Keratinocyte (primary cell): Measurements from ENCODE around the gene ARHGAP15. TPM values are rescaled to one million over a fixed set of nuclear protein-coding genes. Genes with fewer than 3 reads are reported as not detected.

Experiments used
- DNase-seq: peaks from one replicate; pipeline ENCODE4 v3.0.0-alpha.2; 2011; ENCODE audit warnings: low read depth, missing footprints, low spot score
- FAIRE-seq: peaks from 2 replicates; lab custom pipeline; 2011; peaks lifted over from hg19 to GRCh38; lab: Jason Lieb, UNC
- H2AFZ ChIP-seq: 2 replicates; pipeline ENCODE4 v1.6.0; 2012; ENCODE audit warnings: low read length, control low read depth, inconsistent platforms; ENCODE audit not compliant: control insufficient read depth
- H3K27ac ChIP-seq: 2 replicates; pipeline ENCODE4 v1.5.1; 2011; ENCODE audit warnings: low read length; ENCODE audit not compliant: control insufficient read depth, insufficient read depth
- H3K27me3 ChIP-seq: 3 replicates; pipeline ENCODE4 v1.6.0; 2011; ENCODE audit warnings: low read length; ENCODE audit not compliant: control insufficient read depth, insufficient read depth; ENCODE audit errors: extremely low read depth
- H3K36me3 ChIP-seq, 2 experiments: 2 replicates in 1 of 2; 3 replicates in 1 of 2; pipeline ENCODE4 v1.5.1; 2011; ENCODE audit warnings: low read length in 2 of 2, mild to moderate bottlenecking in 1 of 2; ENCODE audit not compliant: control insufficient read depth in 2 of 2, insufficient read depth in 2 of 2; ENCODE audit errors: extremely low read depth in 1 of 2
- H3K4me1 ChIP-seq: 3 replicates; pipeline ENCODE4 v1.5.1; 2011; ENCODE audit warnings: low read length; ENCODE audit not compliant: control insufficient read depth, insufficient read depth; ENCODE audit errors: extremely low read depth
- H3K4me2 ChIP-seq: 3 replicates; pipeline ENCODE4 v1.6.0; 2011; ENCODE audit warnings: low read depth, low read length; ENCODE audit not compliant: control insufficient read depth, insufficient read depth; ENCODE audit errors: extremely low read depth
- H3K4me3 ChIP-seq, 3 experiments: fragments of 200-600 bp in 1 of 3; sonication (generic) in 1 of 3; 2 replicates in 2 of 3; 3 replicates in 1 of 3; pipeline ENCODE4 v1.5.1; 2011 to 2016; ENCODE audit warnings: low read length in 3 of 3, mild to moderate bottlenecking in 3 of 3, control low read depth in 2 of 3, inconsistent platforms in 1 of 3, low read depth in 1 of 3, mixed read lengths in 1 of 3, mixed run types in 1 of 3, moderate library complexity in 1 of 3; ENCODE audit not compliant: control insufficient read depth in 2 of 3, insufficient read depth in 2 of 3; ENCODE audit errors: extremely low read depth in 1 of 3
- H3K79me2 ChIP-seq: 2 replicates; pipeline ENCODE4 v1.6.0; 2012; ENCODE audit warnings: low read length; ENCODE audit not compliant: control insufficient read depth, insufficient read depth
- H3K9ac ChIP-seq: 3 replicates; pipeline ENCODE4 v1.6.0; 2011; ENCODE audit warnings: low read length; ENCODE audit not compliant: control insufficient read depth, insufficient read depth; ENCODE audit errors: extremely low read depth
- H3K9me1 ChIP-seq: 3 replicates; pipeline ENCODE4 v1.6.0; 2011; ENCODE audit warnings: low read length; ENCODE audit not compliant: control insufficient read depth, insufficient read depth; ENCODE audit errors: extremely low read depth
- H3K9me3 ChIP-seq: 2 replicates; pipeline ENCODE4 v1.5.1; 2012; ENCODE audit warnings: low read depth, low read length; ENCODE audit not compliant: control insufficient read depth
- H4K20me1 ChIP-seq: 3 replicates; pipeline ENCODE4 v1.6.0; 2011; ENCODE audit warnings: low read length; ENCODE audit not compliant: control insufficient read depth, insufficient read depth; ENCODE audit errors: extremely low read depth
- CTCF ChIP-seq, 3 experiments: IDR thresholded peaks in 1 of 3; conservative IDR thresholded peaks in 1 of 3; optimal IDR thresholded peaks in 1 of 3; 2 replicates in 2 of 3; 3 replicates in 1 of 3; pipeline versions ENCODE3 to v1.5.1; 2011; ENCODE audit warnings: low read length in 3 of 3, mild to moderate bottlenecking in 3 of 3, moderate library complexity in 2 of 3, control low read depth in 1 of 3, inconsistent platforms in 1 of 3; ENCODE audit not compliant: insufficient read depth in 2 of 3; ENCODE audit errors: extremely low read depth in 1 of 3
- EZH2 ChIP-seq: IDR thresholded peaks from one replicate; pipeline ENCODE4 v1.6.1; 2012; ENCODE audit warnings: inconsistent platforms, mild to moderate bottlenecking, low read length, moderate library complexity
- dilution Hi-C: fragments of 300-500 bp; cut with MboI; formaldehyde crosslinking; loops from one replicate; pipeline ENCODE4 v1.7.0; 2020; ENCODE audit warnings: low sequenced_read_pairs; ENCODE audit not compliant: extremely low pct_ligation_motif_present
- polyA plus RNA-seq, 5 experiments: library from polyadenylated mRNA; depleted of rRNA in 3 of 5; stranded (reverse) in 3 of 5; stranded (forward) in 1 of 5; unstranded in 1 of 5; fragments of >200 nt; gene quantifications; 1 replicate in 1 of 5; 2 replicates in 3 of 5; 3 replicates in 1 of 5; pipeline versions ENCODE4 v1.2.1 to v1.2.3, GENCODE V29; 2011 to 2012; ENCODE audit warnings: missing spikeins in 2 of 5, low read depth in 1 of 5, low replicate concordance in 1 of 5

Gene ARHGAP15
- polyA plus RNA-seq, 1 donor (not counting 4 experiments of a cell fraction or from before 2014, with no cell fraction given) = not detected

GRCh38 chr2:143704451-143705106 lies 575.4 kb downstream of the ARHGAP15 start:
- dilution Hi-C loops = no loop called here
- peak overlapping the region; percentile 43 for H3K27ac ChIP-seq
- peak overlapping the region; percentile 35 for H3K4me2 ChIP-seq

GRCh38 chr2:143705108-143705707 lies 576.0 kb downstream of the ARHGAP15 start:
- dilution Hi-C loops = no loop called here
- Histone ChIP-seq H3K79me2 (no peaks in the 10 kb centered on the region), H3K9me3 (no peaks in the 10 kb centered on the region), H3K36me3 (no peaks in the 10 kb centered on the region), H3K9me1 (no peaks in the 10 kb centered on the region), H3K27ac (peak overlapping the region; percentile 43), H3K4me3 (no peak overlapping the region), H2AFZ (peak overlapping the region; percentile 48), H3K4me2 (peak overlapping the region; percentile 61), H4K20me1 (no peaks in the 10 kb centered on the region), H3K4me1 (peaks cover 12% of the 10 kb centered on the region), H3K9ac (no peak overlapping the region), H3K27me3 (no peaks in the 10 kb centered on the region)
- no peak for DNase-seq
- peak; percentile 64 for FAIRE-seq
- TF ChIP-seq CTCF (optimal IDR thresholded peaks at IDR 0.05 in 1 of 3, IDR thresholded peaks at IDR 0.05 in 1 of 3, conservative IDR thresholded peaks at IDR 0.05 in 1 of 3; ENCODE audit: extremely low read depth in 1 of 3, insufficient read depth in 2 of 3, low read length in 3 of 3) (no peak), EZH2 (no peak)

More at GRCh38 chr2:143704451-143705106, 575.4 kb downstream of the ARHGAP15 start:
- H3K4me1 ChIP-seq = peaks cover 12% of the 10 kb centered on the region
- no peaks in the 10 kb centered on the region for H3K36me3 ChIP-seq
- H4K20me1 ChIP-seq = no peaks in the 10 kb centered on the region
- TF ChIP-seq EZH2 (no peak), CTCF (optimal IDR thresholded peaks at IDR 0.05 in 1 of 3, IDR thresholded peaks at IDR 0.05 in 1 of 3, conservative IDR thresholded peaks at IDR 0.05 in 1 of 3; ENCODE audit: extremely low read depth in 1 of 3, insufficient read depth in 2 of 3, low read length in 3 of 3) (no peak)
- no peak for DNase-seq
- H3K79me2 ChIP-seq = no peaks in the 10 kb centered on the region
- H3K9ac ChIP-seq = no peak overlapping the region
- no peak overlapping the region for H3K4me3 ChIP-seq
- no peaks in the 10 kb centered on the region for H3K9me1 ChIP-seq
- no peak overlapping the region for H2AFZ ChIP-seq
- H3K27me3 ChIP-seq = no peaks in the 10 kb centered on the region
- H3K9me3 ChIP-seq = no peaks in the 10 kb centered on the region
- FAIRE-seq = no peak
